Amniotic epithelial cell (primary cell): ENCODE data around the gene HTD2.
A peak's percentile ranks its signal among the peaks of the same experiment; 100 is the strongest.
"Not testable (repeated sequence)": the region's sequence is repeated elsewhere in the genome, so short reads cannot be mapped to it uniquely, and the experiment has no call there.

ENCODE experiments used
- DNase-seq: peaks from one replicate; pipeline ENCODE4 v3.0.0-alpha.2; 2010; ENCODE audit warnings: low read depth

The HTD2 gene

GRCh38 chr3:58333206-58334012, 27.1 kb downstream of the HTD2 start:
- DNase-seq = peak; percentile 46

GRCh38 chr3:58334013-58334321, 27.6 kb downstream of the HTD2 start:
- DNase-seq = peak; percentile 20

- DNase-seq = no peak
Observed at GRCh38 chr3:58334506-58334884, 28.2 kb downstream of the HTD2 start.

GRCh38 chr3:58335652-58335947, 29.3 kb downstream of the HTD2 start:
- DNase-seq = no peak

GRCh38 chr3:58336135-58336882, 30.0 kb downstream of the HTD2 start:
- DNase-seq = peak; percentile 90

GRCh38 chr3:58337190-58337589, 30.9 kb downstream of the HTD2 start:
- DNase-seq = no peak

- not testable (repeated sequence) for DNase-seq
Observed at GRCh38 chr3:58339146-58339545, 32.8 kb downstream of the HTD2 start.

GRCh38 chr3:58340594-58341244, 34.4 kb downstream of the HTD2 start:
- DNase-seq = no peak

- no peak for DNase-seq
Observed at GRCh38 chr3:58341376-58341775, 35.1 kb downstream of the HTD2 start.

GRCh38 chr3:58342676-58343075, 36.4 kb downstream of the HTD2 start:
- peak; percentile 24 for DNase-seq

GRCh38 chr3:58345457-58345856, 39.1 kb downstream of the HTD2 start:
- peak; percentile 19 for DNase-seq

GRCh38 chr3:58346368-58346767, 40.0 kb downstream of the HTD2 start:
- no peak for DNase-seq

GRCh38 chr3:58347984-58348383, 41.7 kb downstream of the HTD2 start:
- no peak for DNase-seq

- DNase-seq = no peak
Observed at GRCh38 chr3:58349792-58350626, 43.7 kb downstream of the HTD2 start.

GRCh38 chr3:58350627-58351013, 44.3 kb downstream of the HTD2 start:
- DNase-seq = peak; percentile 78

- DNase-seq = no peak
Observed at GRCh38 chr3:58351920-58352319, 45.6 kb downstream of the HTD2 start.

GRCh38 chr3:58352626-58353025, 46.3 kb downstream of the HTD2 start:
- DNase-seq = no peak

- peak; percentile 79 for DNase-seq
Observed at GRCh38 chr3:58353722-58354553, 47.6 kb downstream of the HTD2 start.

- no peak for DNase-seq
Observed at GRCh38 chr3:58355179-58355578, 48.9 kb downstream of the HTD2 start.

GRCh38 chr3:58356054-58356453, 49.7 kb downstream of the HTD2 start:
- DNase-seq = peak; percentile 30

- DNase-seq = peak; percentile 16
Observed at GRCh38 chr3:58357402-58357801, 51.1 kb downstream of the HTD2 start.

GRCh38 chr3:58358092-58358491, 51.8 kb downstream of the HTD2 start:
- DNase-seq = no peak
